Cortex of kidney (tissue), 1 donor: ENCODE measurements around the gene UBXN11.
"Not testable (repeated sequence)": the region's sequence is repeated elsewhere in the genome, so short reads cannot be mapped to it uniquely, and the experiment has no call there.

ENCODE experiments used
- DNase-seq: peaks from one replicate; lab custom pipeline; 2025; lab: John Stamatoyannopoulos, UW

Gene UBXN11

DNA sequence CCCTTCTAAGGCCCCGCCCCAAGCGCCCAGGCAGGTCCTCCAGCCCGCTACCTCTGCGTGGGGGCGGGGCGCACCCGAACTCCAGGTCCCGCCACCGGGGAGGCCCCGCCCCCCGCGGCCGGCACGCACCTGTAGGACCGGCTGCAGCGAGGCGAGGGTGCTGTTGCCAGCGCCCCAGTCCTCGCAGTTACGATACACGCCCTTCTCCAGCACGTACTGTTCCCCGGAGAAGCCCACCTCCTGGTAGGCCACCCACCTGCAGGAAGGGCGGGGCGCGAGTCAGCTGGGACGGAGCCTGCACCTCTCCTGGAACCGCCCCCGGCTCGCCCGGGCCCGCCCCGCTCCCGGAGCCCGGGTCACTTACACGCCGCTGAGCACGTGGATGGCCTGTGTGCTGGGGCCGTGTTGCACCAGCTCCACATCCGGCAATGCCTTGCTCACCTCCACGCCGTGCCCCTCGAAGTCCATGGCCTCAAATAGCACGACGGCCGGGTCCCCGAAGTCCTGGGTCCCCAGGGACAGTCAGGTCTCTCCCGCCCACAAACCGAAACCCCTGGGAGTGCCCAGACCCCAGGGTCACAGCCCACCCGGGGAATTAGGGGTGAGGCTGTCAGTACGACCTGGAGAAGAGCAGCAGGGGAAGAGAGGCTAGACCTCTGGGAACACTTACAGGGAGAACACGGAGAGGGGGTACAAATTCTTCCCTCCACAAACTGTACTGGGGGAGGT lies 30.2 kb upstream of the UBXN11 start:
- DNase-seq, result no peak

DNA sequence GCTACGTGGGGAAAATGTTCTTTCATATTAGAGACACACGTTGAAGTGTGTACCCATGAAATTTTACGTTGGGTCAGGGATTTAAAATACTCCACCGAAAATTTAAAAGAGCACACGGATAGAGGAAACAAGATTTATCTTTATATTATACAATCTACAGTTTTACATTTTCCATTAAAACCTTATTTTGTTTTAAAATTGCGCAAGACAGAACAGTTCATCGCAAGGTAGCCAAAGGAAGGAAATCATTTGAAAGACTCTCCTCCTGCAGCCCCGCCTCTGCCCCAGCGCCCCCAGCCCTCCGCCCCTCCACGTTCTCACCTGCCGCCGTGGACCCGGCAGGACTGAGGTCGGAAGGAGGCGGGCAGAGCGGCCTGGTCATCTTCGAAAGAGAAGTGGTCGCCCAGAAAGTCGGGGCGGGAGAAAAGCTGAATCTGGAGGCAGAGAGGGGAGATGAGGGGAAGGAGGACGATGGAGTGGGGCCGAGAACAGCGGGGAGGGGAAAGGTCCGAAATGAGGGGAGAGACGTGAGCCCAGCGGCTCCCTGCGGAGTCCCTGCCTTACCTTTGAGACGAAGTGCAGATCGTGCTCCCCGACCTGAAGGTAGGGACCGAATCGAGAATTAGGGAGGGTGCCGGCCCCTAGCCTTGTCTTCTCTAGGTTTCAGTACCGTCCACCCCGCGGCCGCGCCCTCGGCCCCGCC lies 29.5 kb upstream of the UBXN11 start:
- DNase-seq, result no peak

DNA sequence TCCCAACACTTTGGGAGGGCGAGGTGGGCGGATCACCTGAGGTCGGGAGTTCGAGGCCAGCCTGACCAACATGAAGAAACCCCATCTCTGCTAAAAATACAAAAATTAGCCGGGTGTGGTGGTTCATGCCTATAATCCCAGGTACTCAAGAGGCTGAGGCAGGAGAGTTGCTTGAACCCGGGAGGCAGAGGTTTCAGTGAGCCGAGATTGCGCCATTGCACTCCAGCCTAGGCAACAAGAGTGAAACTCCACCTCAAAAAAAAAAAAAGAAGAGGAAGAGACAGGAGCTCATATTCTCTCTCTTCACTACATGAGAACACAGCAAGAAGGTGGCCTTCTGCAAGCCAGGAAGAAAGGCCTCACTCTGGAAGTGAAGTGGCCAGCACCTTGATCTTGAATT lies 26.9 kb upstream of the UBXN11 start:
- DNase-seq, result not testable (repeated sequence)

DNA sequence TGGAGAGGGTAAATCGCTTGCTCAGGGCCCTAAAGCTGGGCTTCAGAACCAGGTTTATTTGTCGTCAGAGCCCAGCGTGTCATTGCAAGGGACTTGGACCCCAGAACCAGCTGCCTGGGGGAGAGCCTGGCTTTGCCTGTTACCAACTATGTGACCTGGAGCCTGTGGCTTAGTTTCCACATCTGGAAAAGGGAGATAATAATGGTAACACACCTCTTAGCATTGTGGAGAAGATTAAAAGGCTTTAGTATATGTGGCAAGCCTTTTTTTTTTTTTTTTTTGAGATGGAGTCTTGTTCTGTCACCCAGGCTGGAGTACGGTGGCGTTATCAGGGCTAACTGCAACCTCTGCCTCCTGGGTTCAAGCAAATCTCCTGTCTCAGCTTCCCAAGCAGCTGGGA lies 23.8 kb upstream of the UBXN11 start:
- DNase-seq, result no peak

DNA sequence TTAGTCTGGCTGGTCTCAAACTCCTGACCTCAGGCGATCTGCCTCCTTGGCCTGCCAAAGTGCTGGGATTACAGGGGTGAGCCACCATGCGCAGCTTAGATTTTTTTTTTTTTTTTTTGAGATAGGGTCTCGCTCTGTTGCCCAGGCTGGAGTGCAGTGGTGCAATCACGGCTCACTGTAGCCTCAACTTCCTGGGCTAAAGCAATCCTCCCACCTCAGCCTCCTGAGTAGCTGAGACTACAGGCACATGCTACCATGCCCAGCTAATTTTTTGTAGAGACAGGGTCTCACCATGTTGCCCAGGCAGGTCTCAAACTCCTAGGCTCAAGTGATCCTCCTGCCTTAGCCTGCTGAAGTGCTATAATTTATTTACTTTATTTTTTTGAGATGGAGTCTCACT lies 22.9 kb upstream of the UBXN11 start:
- not testable (repeated sequence) for DNase-seq

DNA sequence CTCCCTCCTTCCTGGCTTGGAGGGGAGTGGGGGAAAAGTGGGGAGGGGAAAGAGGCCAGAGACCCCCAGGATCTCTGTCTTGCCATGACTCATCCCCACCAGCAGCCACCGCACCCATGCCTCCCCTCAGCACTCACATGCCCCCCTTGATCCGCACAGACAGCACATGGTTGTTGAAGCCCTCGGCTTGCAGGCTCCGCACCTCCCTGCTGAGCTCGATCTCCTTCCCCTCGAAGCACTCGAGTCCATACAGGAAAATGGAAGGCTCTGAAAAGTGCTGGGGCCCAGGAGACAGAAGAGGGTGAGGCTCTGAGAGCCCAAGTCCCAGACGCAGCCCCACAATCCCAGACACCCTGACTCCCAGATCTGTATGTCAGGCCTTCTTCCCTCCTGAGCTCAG lies 22.2 kb upstream of the UBXN11 start:
- DNase-seq, result no peak

DNA sequence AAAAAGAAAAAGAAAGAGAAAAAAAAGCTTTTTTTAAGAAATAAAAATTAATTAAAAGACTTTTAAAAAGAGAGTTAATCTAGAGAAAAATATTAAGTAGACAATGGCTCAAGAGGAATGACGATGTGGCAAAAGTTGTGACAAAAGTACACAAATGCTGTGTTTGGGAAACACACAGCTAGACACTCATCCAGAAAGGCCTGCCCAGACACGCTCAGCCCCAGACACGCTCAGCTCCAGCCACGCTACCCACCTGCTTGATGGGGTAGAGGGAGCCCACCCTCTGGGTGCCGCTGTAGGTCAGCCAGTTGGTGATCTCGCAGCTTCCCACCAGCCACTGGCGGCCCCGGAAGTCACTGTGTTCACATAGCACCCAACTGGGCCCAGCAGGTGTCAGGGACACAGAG lies 21.5 kb upstream of the UBXN11 start:
- no peak for DNase-seq

DNA sequence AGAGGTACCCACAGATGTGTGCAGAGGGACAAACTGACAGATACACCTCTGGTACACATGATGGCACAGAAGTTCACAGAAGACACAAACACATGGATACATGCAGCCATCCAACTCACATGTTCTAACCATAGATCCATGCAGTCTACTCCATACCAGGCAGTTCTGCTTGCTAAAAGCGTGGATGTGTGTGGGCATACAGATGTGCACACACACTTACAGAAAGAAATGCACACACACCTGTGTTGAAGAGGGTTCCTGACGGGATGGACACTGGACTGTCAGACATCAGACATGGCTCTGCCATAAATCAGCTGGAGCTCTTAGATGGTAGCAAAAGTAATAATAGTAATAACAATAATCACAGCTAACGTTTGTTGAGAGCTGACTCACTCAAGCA lies 18.1 kb upstream of the UBXN11 start:
- DNase-seq, result no peak

DNA sequence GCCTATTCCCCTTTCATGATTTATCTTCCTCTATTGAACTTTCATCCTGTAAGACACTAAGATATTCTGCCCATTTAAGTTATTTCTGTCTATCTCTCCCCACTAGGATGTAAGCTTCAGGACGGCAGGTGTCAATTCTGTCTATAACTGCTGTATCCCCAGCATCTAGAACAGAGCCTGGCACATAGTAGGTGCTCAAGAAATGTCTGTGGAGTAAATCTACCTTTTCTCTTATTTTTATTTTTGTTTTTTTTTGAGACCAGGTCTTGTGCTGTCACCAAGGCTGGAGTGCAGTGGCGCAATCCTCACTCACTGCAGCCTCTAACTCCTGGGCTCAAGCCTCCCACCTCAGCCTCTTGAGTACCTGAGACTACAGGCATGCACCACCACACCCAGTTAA lies 16.9 kb upstream of the UBXN11 start:
- no peak for DNase-seq

DNA sequence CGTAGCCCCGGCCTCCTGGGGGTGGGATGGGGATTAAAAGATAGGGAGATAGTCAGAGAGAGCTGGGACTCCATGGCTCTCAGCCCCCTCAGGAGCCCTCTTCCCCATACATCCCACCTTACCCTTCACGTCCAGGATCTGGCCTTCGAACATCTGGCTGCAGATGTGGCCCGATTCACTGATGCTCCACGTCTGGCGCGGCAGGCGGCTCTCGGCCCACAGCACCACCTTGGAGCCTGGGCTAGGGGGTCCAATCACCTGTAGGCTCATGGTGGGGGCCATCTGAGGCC lies 15.6 kb upstream of the UBXN11 start:
- DNase-seq, result no peak

DNA sequence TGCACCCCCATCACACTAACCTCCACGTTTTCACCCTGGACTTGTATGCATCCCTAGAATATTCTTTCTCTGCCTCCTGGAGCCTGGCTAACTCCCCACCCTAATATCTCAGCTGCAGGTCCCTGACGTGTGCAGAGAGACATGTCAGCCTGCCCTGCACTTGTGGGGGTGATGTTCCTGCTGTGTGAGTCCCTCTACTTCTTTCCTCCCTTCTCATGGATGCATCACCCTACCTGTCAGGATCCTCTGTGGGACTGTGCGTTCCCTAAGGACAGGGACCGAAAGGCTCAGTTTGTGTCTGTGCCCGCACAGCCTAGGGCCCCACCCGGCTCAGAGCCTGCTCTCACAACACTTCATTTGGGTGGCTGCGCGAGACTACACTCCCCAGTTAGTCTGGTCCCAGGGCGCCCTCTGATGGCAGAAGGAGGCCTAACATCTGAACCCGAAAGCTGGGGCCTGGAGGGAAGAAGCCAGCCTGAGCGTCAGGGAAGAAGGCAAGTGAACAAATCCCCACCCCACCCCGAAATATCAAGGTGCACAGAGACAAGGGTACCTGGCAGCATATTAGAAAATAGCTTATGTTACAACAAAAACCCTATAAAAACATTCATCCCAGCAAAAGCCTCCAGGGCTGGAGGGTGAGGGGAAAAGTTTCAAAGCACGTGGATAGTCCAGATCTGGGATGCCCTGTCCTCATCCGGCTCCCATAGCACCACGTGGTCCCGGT lies 15.0 kb upstream of the UBXN11 start:
- no peak for DNase-seq

DNA sequence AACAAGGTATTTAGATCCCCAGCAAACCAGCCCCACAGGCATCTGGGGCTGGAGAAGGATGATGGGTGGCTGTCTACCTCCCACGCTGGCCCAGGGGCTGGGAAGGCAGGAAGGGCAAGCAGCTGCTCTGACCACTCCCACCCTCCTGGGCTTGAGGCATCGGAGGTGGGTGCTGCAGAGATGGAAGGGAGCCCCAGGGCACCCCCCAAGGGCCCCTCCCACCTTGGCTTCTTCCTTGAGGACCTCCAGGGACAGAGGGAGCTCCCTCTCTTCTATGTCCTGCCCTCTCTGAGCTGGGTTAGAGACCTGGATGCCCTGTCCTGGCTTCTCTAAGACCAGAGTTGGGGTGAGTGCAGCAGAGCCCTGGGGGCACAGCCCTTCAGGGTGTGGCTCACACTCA lies 14.5 kb upstream of the UBXN11 start:
- no peak for DNase-seq

DNA sequence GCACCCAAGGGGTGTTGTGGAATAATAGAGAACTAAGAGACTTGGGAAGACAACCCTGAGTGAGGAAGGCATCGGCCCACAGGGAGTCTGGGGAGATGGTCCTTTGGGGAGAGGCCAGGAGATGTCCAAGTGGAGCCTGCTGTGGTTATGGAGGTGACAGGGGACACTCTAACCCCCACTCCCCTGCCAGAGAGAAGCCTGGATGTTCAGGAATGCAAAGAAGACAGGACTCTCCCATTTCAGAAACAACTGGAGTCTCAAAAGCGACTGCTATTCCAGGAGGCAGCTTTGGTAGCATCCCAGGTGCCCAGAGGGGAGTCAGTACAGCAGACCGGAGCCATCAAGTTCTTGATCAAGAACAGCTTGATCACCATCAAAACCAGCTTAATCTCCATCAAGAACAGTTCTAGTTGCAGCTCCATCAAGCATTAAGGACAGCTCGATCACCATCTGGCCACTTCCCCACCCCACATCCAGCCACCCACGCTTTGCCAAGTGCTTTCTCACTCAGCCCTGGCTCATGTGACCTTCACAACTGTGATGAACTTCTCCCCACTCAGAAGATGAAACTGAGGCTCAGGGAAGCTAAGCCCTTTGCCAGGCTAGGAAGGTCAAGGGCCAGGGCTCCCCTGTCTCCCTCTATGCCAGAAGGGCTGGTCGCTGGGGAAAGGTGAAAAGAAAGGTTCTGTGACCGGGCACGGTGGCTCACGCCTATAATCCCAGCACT lies 12.1 kb upstream of the UBXN11 start:
- no peak for DNase-seq

DNA sequence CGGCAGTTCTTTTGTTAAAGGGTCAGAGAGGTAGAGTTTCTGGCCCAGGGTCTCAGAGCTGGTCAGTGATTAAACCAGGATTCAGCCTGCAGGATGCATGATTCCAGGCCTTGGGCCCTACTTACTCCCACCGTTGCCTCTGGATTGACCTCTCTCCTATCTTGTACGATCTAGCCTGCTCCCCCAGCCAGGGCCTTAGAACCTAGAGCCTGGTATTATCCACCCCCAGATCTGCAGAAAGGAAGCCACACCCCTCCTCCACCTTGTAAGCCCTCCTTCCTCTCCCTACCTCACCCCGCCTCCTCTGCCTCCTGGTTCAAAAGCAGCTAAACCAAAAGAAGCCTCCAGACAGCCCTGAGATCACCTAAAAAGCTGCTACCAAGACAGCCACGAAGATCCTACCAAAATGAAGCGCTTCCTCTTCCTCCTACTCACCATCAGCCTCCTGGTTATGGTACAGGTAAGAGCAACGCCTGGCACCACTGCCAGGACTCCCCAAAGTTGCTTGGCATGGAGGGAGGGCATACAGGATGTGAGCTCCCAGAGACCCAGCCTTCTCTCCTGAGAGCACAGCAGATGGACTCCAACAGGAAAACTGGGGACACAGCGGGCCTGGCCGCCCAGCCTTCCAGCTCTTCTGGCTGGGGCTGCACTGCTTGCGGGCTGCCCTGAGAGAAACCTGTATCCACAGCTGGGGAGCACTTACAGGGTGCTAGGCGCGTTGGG lies 11.3 kb upstream of the UBXN11 start, which contains the start of gene CD52:
TSS of gene CD52 (plus strand) at position 347 of the 726 bp plus-strand sequence. CDS start at position 407, 60 bp downstream.
- no peak for DNase-seq

DNA sequence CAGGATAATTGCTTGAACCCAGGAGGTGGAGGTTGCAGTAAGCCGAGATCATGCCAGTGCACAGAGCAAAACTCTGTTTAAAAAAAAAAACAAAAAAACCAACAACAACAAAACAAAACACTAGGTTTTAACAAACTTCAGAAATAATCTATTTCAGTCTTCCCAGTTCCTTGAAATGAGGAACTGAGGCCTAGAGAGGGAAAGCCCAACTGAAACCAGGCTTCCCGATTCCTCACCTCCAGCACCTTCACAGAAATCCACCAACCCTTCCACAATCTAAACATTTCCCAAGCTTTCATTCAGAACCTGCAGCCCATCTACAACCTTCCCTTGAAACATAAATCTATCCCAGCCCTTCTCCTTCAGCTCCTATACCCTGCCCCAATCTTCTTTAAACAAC lies 10.7 kb upstream of the UBXN11 start:
- DNase-seq, result no peak

DNA sequence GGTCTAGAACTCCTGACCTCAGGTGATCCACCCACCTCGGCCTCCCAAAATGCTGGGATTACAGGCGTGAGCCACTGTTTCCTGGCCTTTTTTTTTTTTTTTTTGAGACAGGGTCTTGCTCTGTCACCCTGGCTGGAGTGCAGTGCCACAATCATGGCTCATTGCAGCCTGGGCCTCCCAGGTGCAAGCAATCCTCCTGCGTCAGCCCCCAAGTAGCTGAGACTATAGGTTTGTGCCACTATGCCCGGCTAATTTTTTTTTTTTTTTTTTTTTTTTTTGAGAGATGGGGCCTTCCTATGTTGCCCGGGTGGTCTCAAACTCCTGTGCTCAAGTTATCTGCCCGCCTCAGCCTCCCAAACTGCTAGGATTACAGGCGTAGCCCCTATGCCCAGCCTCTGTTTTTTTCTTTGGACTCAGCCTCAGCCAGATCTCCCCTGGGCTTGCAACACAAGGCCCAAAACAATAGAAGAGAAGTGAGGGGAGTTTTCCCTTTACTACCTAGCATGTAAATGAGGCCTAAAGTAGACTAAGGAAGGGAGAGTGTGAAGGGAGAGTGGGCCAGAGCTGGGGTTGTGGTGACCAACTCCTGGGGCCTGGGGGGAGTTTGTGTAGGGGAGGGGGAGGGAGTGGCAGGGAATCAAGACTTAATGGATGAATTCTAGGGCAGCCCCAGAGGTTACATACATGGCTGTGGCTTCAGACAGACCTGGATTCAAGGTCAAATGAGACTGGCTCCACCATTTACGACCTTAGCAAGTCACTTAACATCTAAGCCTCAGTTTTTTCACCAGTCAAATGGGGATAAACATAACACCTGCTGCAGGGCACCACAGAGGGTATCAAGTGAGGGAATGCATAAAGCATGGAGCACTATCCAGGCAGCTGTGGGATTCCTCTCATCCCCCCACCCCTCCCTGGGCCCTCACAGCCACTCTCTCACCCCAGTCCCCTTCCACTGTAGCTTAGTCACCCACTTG lies 9.7 kb upstream of the UBXN11 start:
- DNase-seq, result no peak

DNA sequence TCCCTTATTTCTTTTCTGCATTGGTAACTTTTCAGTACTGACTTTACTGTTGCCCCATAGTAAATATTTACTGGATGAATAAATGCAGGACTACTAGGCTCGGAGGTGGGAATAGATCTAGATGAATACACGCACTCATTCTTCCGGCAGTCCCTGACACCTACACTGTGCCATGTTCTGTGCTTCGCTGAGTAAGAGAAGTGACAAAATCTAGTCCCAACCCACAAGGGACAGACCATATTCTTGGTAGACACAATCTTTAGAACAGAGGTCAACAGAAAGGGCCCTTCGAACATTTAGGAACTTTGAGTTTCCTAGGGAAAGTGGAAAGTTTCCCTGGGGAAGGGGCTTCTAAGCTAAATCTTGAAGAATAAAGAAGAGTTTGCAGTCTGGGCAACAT lies 8.1 kb upstream of the UBXN11 start:
- DNase-seq, result no peak

DNA sequence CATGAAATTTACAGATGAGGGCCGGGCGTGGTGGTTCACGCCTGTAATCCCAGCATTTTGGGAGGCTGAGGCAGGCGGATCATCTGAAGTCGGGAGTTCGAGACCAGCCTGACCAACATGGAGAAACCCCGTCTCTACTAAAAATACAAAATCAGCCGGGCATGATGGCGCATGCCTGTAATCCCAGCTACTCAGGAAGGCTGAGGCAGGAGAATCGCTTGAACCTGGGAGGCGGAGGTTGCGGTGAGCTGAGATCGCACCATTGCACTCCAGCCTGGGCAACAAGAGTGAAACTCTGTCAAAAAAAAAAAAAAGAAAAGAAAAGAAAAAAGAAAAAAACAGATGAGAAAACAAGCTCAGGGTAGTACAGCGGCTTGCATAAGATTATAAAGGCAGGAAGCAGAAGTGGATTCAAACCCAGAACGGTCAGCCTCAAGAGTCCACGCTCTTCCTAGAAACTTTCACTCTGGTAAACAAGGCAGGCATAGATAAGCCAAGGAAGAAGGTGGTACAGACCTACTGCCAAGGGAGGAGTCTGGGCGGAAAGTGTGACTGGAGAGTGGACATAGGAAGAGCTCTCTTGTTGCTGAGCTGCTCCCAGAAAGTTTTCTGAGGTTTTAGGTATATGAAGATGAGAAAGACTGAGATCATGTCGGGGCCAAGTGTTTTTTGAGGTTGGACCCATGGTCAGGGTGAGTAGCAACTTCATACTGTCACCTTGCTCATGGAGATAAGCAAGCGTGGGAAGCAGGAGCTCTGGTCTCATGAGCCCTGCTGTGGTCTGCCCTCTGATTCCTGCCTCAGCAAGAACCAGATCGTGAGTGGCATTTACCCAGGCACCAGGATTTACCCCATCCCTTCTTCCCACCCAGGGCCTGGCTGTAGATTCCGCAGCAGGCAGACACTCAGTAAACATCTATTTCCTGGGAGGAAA lies 1.8 kb upstream of the UBXN11 start:
- not testable (repeated sequence) for DNase-seq

DNA sequence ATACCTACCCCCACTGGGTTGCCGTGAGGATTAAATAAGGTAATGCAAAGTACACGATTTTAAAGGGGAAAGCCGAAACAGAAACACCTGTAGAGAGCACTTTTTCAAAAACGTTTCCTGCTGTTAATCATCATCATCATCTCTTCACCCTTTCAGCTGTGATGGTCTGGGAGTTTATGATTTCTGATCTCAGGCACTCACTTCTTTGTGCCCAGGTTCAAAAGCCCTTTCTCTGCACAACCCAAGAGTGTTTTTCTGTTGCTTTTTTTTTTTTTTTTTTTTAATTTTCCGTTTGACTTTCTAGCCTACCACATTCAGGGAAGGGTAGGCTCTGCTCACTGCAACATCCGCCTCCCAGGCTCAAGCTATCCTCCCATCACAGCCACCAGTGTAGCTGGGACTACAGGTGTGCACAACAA lies 936 bp upstream of the UBXN11 start:
- DNase-seq, result no peak
